Measurements from ENCODE around the gene CFAP57. TPM values are rescaled to one million over a fixed set of nuclear protein-coding genes. Genes with fewer than 3 reads are reported as not detected.
A peak's percentile ranks its signal among the peaks of the same experiment; 100 is the strongest.

CFAP57 gene
- total RNA-seq, 1 experiment from 2014 or later = 0.16 TPM

- no peak overlapping the region for H3K27ac ChIP-seq
- peak in 1 of 2 experiments; percentile 7 for DNase-seq (ENCODE audit: low read depth in 1 of 2, low spot score in 2 of 2)
- H3K27me3 ChIP-seq (replicated peaks) = no peaks in the 10 kb centered on the region
- H3K4me1 ChIP-seq (replicated peaks) = peaks cover 16% of the 10 kb centered on the region
- H3K4me3 ChIP-seq = no peak overlapping the region
- H3K36me3 ChIP-seq = no peaks in the 10 kb centered on the region
- H3K9me3 ChIP-seq (replicated peaks) = no peaks in the 10 kb centered on the region
These were observed 130.8 kb downstream of the CFAP57 start for GRCh38 chr1:43302721-43303470.

GRCh38 chr1:43303471-43304313 is 131.6 kb downstream of the CFAP57 start:
- Histone ChIP-seq H3K4me1 (replicated peaks) (peaks cover 16% of the 10 kb centered on the region), H3K4me3 (no peak overlapping the region), H3K36me3 (no peaks in the 10 kb centered on the region), H3K27me3 (replicated peaks) (no peaks in the 10 kb centered on the region), H3K9me3 (replicated peaks) (no peaks in the 10 kb centered on the region), H3K27ac (no peak overlapping the region)
- no peak for DNase-seq (ENCODE audit: low read depth in 1 of 2, low spot score in 2 of 2)

Other genes starting within 250 kb of the CFAP57 start
- 115 and 173 TPM in 2 replicates for gene SLC2A1, start 213.5 kb upstream of the CFAP57 start, total RNA-seq (2014; rRNA removed; shearing (Covaris generic))
- 235 and 270 TPM in 2 replicates for gene EBNA1BP2, start within 50 bp of the CFAP57 start, total RNA-seq (2014; rRNA removed; shearing (Covaris generic))
- gene TMEM125, start 97.7 kb downstream of the CFAP57 start, total RNA-seq (2014; rRNA removed; shearing (Covaris generic)) = not detected in 2 replicates
- gene C1orf210, start 113.3 kb downstream of the CFAP57 start, total RNA-seq (2014; rRNA removed; shearing (Covaris generic)) = not detected in 2 replicates
- gene TIE1, start 128.7 kb downstream of the CFAP57 start, total RNA-seq (2014; rRNA removed; shearing (Covaris generic)) = 0.11 TPM in 1 of 2 replicates, not detected in the other
- gene MPL, start 165.5 kb downstream of the CFAP57 start, total RNA-seq (2014; rRNA removed; shearing (Covaris generic)) = not detected in 2 replicates
- 194 and 257 TPM in 2 replicates for gene CDC20, start 186.7 kb downstream of the CFAP57 start, total RNA-seq (2014; rRNA removed; shearing (Covaris generic))
- 69.5 and 115 TPM in 2 replicates for gene ELOVL1, start 195.7 kb downstream of the CFAP57 start, total RNA-seq (2014; rRNA removed; shearing (Covaris generic))
- gene MED8, start 217.5 kb downstream of the CFAP57 start, total RNA-seq (2014; rRNA removed; shearing (Covaris generic)) = 60.7 and 67.8 TPM in 2 replicates
- gene SZT2, start 217.6 kb downstream of the CFAP57 start, total RNA-seq (2014; rRNA removed; shearing (Covaris generic)) = 15.6 and 19.8 TPM in 2 replicates

Data from SJSA1 (cell line).